GM12873 (cell line): ENCODE results near the gene FRMPD4.

Experiments
- TF ChIP-seq, protein P1 (sequence below): IDR thresholded peaks from 2 replicates; pipeline ENCODE4 v1.5.1; 2012; ENCODE audit warnings: low read depth, mild to moderate bottlenecking, moderate library complexity, low read length, control low read depth; ENCODE audit not compliant: insufficient read depth; ENCODE audit errors: missing control alignments

The FRMPD4 gene

DNA sequence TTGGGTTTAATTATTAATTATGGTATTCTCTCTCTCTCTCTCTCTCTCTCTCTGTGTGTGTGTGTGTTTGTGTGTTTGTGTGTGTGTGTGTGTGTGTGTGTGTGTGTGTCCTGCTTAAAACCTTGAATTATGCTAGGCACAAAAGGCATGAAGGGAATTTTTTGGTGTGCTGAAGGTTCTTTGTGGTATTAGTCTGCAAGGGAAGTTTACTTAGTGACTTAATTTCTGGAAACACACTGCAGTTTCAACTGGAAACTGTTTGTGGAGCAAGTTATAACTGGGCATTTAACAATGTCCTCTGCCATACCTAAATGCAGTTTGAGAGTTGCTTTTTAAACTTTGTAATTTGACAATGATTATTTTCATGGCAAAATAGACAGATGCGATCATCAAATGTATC lies 111.7 kb downstream of the FRMPD4 start:
- TF ChIP-seq, protein P1, sequence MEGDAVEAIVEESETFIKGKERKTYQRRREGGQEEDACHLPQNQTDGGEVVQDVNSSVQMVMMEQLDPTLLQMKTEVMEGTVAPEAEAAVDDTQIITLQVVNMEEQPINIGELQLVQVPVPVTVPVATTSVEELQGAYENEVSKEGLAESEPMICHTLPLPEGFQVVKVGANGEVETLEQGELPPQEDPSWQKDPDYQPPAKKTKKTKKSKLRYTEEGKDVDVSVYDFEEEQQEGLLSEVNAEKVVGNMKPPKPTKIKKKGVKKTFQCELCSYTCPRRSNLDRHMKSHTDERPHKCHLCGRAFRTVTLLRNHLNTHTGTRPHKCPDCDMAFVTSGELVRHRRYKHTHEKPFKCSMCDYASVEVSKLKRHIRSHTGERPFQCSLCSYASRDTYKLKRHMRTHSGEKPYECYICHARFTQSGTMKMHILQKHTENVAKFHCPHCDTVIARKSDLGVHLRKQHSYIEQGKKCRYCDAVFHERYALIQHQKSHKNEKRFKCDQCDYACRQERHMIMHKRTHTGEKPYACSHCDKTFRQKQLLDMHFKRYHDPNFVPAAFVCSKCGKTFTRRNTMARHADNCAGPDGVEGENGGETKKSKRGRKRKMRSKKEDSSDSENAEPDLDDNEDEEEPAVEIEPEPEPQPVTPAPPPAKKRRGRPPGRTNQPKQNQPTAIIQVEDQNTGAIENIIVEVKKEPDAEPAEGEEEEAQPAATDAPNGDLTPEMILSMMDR, result no peak

DNA sequence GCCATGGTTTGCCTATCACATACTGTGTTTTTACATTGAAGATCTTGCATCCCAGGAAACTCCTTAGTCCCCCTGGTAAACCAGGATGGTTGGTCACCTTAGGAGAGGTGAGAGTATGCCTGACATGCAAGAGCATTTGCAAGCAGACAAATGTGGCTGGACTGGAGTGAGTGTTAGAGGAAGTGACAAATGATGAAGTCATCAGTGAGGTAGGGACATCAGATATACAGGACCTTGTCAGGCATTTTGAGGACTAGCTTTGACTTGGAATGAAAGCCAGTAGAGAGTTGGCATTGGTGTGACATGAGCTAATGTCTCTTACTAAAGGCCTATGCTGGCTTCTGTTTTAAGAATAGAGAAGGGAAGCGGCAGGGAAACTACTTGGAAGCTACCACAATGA lies 124.9 kb downstream of the FRMPD4 start:
- TF ChIP-seq, protein P1, result no peak

DNA sequence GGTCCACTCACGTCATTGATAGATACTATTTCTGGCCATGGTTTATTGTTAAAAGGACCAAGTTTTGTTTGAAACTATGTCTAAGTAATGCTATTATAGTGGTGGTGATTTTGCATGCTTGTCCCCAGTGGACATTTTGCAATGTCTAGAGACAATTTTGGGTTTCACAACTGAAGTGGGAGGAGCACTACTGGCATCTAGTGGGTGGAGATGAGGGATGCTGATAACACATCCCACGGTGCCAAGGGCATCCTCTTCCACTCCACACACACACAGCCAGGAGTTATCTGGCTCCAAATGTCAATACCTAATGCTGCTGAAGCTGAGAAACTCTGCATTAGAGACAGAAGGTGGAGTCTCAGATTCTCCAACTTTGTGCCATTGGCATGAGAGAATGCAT lies 131.2 kb downstream of the FRMPD4 start:
- TF ChIP-seq, protein P1, result no peak

DNA sequence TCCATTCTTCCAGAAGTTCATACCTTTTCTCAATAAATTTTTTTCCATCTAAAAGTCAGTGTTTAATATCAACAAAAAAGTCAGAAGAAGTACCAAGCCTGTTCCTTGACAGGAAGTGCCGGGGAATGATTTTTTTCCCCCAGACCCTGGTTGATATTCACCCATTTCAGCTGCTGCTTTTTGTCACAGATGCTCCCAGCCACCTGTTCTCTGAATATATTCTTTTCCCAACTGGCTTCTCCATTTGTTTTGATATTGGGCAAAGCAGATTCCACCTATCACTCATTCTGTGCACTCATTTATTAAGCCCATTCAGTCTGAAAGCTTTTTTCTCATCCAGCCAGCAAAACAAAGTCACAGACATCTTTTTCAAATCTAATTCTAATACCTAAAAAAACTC lies 139.9 kb downstream of the FRMPD4 start:
- TF ChIP-seq, protein P1, result no peak

DNA sequence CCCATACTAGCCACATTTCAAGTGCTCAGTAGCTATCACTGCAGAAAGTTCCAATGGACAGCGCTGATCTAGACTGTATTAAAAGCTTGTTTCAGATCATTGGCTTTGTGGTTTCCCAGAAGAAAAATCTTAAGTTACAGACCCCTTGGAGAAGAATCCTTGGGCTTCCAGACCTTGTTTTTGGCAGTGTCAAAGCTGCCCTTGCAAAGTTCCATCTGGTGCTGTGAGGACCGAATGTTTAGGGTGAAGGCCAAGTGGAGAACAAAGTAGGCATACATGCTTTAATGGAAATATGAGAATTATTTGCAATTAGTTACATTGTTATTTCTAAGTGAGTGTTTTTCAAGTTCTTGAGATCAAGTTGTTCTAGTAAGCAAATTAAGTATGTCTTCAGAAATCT lies 144.7 kb downstream of the FRMPD4 start:
- TF ChIP-seq, protein P1, result no peak

DNA sequence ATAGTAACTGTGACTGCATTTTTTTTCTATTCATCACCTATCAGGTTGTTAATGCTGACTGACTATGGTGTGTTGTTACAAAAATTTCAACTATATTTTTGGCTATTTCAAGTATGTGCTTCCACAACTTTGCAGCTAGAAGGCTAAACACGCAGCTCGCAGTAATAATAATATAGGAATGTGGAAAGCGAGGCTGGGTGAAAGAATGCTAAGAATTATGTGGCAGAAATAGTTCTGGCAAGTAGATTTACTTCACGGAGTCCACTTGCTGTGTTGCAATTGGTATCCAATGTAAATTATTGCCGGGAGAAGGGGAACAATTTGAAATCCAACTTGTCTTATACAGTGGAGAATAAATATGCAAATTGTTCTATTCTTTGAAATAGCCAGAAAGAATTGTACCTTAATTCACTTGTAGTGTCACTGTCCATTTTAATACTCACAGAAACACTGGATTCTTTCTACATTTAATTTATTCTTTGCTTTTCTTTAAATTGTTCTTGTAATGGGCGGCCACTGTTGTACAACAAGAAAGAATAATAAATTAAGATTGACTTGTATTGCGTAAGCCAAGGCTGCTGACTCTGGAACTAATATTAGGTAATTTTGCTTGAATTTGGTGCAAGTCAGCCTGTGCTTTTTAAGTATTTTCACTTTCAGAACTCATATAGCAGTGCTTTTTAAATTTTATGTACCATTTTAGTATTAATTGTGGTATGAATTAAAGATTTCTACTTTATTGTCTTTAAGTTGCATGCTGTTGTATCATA lies 154.9 kb downstream of the FRMPD4 start:
- TF ChIP-seq, protein P1, result no peak

DNA sequence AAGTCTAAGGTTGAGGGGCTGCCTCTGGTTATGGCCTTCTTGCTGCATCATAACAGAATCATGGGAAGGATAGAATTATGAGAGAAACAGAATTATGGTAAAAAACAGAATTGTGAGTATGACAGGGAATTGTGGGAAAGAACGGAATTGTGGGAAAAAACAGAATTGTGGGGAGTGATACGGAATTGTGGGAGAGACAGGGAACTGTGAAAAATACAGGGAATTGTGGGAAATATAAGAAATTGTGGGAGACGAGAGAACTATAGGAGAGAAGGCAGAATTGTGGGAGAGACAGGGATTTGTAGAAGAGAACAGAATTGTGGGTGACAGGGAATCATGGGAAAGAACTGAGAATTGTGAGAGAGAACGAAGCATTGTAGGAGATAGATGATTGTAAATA lies 159.1 kb downstream of the FRMPD4 start:
- TF ChIP-seq, protein P1, result no peak
